Stimulated activated CD8-positive, alpha-beta memory T cell treated with anti-CD3 and anti-CD28 coated beads, Interleukin-12 subunit alpha, Interleukin-12 subunit beta, amount 100 ng/mL, for 4 hours (primary cell): ENCODE data around the gene AKAP7.
"Not testable (repeated sequence)": the region's sequence is repeated elsewhere in the genome, so short reads cannot be mapped to it uniquely, and the experiment has no call there.

Experiments used
- DNase-seq: peaks from one replicate; pipeline ENCODE4 v3.0.0-alpha.2; 2020; ENCODE audit warnings: low read depth

The AKAP7 gene

GRCh38 chr6:131135244-131136020, at the start of gene AKAP7:
TSS of gene AKAP7 (plus strand) at chr6:131135467. CDS start at chr6:131135764, 297 bp downstream.
- DNase-seq, result peak; percentile 36

- DNase-seq, result not testable (repeated sequence)
These were observed 44.9 kb upstream of the AKAP7 start for GRCh38 chr6:131090339-131090738.

GRCh38 chr6:131091944-131092343, 43.3 kb upstream of the AKAP7 start:
- DNase-seq, result not testable (repeated sequence)

GRCh38 chr6:131093334-131093733, 41.9 kb upstream of the AKAP7 start:
- DNase-seq, result no peak

GRCh38 chr6:131096786-131097185, 38.5 kb upstream of the AKAP7 start:
- no peak for DNase-seq

GRCh38 chr6:131101911-131102680, 33.2 kb upstream of the AKAP7 start:
- DNase-seq, result no peak

GRCh38 chr6:131103296-131103695, 32.0 kb upstream of the AKAP7 start:
- no peak for DNase-seq

GRCh38 chr6:131103901-131104300, 31.4 kb upstream of the AKAP7 start:
- no peak for DNase-seq

- DNase-seq, result no peak
These were observed 28.1 kb upstream of the AKAP7 start for GRCh38 chr6:131107151-131107550.

GRCh38 chr6:131112249-131112648, 23.0 kb upstream of the AKAP7 start:
- no peak for DNase-seq

- DNase-seq, result no peak
These were observed 19.6 kb upstream of the AKAP7 start for GRCh38 chr6:131115651-131116050.

GRCh38 chr6:131116321-131116720, 18.9 kb upstream of the AKAP7 start:
- DNase-seq, result no peak

- no peak for DNase-seq
These were observed 18.4 kb upstream of the AKAP7 start for GRCh38 chr6:131116755-131117360.

- no peak for DNase-seq
These were observed 17.4 kb upstream of the AKAP7 start for GRCh38 chr6:131117878-131118277.

- no peak for DNase-seq
These were observed 13.3 kb upstream of the AKAP7 start for GRCh38 chr6:131122007-131122406.

- DNase-seq, result no peak
These were observed 12.8 kb upstream of the AKAP7 start for GRCh38 chr6:131122516-131122915.

- DNase-seq, result no peak
These were observed 10.8 kb upstream of the AKAP7 start for GRCh38 chr6:131124336-131125071.

GRCh38 chr6:131125431-131125830, 9.8 kb upstream of the AKAP7 start:
- DNase-seq, result no peak

GRCh38 chr6:131129689-131130553, 5.3 kb upstream of the AKAP7 start:
- DNase-seq, result no peak

- DNase-seq, result no peak
These were observed 4.7 kb upstream of the AKAP7 start for GRCh38 chr6:131130554-131130940.

GRCh38 chr6:131132360-131132759, 2.9 kb upstream of the AKAP7 start:
- no peak for DNase-seq
